GM12865 (cell line): ENCODE data around the gene SORL1.

Source experiments
- DNase-seq: peaks from one replicate; pipeline ENCODE4 v3.0.0; 2010; ENCODE audit warnings: low read depth
- H3K4me3 ChIP-seq: 2 replicates; pipeline ENCODE4 v1.5.1; 2011; ENCODE audit warnings: mild to moderate bottlenecking, low read depth, low read length, control low read depth
- TF ChIP-seq, protein P1 (sequence below): IDR thresholded peaks from 2 replicates; pipeline ENCODE4 v1.5.1; 2011; ENCODE audit warnings: low read length, control low read depth, low read depth, inconsistent platforms; ENCODE audit not compliant: insufficient read depth; ENCODE audit errors: missing control alignments

Gene SORL1

DNA sequence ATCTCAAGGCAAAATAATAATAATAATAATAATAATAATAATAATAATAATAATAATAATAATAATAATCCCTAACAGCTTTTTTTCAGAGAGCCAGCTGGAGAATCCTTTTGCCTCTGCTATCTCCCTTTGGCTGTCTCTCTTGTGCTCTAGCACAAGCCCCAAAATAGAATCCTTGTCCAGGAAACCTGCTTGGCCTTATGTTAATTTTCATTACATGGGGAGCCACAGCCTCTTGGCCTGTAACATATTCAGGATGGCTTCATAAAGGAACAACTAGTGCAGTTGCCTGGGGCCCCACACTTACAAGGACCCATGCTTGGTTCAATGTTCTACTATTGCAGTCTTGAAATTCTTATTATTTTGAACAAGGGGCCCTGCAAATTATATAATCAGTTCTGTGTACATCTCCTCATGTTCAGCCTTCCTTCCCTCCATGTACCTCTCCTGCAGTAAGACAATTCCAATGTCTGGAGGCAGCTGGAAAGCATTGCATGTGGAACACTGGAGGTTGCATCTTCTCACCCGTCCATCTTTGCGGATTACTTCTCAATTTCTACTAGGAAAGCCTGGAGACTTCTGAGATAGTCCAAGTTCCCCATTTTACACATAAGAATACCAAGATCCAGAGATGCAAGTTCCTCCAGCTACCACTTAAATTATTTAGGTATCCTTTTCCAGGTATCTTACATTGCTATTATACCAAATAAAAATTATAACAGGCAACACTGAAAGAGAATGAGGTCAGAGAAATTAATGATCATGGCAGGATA is 37.8 kb upstream of the SORL1 start:
- no peak for DNase-seq
- TF ChIP-seq, protein P1, sequence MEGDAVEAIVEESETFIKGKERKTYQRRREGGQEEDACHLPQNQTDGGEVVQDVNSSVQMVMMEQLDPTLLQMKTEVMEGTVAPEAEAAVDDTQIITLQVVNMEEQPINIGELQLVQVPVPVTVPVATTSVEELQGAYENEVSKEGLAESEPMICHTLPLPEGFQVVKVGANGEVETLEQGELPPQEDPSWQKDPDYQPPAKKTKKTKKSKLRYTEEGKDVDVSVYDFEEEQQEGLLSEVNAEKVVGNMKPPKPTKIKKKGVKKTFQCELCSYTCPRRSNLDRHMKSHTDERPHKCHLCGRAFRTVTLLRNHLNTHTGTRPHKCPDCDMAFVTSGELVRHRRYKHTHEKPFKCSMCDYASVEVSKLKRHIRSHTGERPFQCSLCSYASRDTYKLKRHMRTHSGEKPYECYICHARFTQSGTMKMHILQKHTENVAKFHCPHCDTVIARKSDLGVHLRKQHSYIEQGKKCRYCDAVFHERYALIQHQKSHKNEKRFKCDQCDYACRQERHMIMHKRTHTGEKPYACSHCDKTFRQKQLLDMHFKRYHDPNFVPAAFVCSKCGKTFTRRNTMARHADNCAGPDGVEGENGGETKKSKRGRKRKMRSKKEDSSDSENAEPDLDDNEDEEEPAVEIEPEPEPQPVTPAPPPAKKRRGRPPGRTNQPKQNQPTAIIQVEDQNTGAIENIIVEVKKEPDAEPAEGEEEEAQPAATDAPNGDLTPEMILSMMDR: no peak
- no peak overlapping the region for H3K4me3 ChIP-seq

DNA sequence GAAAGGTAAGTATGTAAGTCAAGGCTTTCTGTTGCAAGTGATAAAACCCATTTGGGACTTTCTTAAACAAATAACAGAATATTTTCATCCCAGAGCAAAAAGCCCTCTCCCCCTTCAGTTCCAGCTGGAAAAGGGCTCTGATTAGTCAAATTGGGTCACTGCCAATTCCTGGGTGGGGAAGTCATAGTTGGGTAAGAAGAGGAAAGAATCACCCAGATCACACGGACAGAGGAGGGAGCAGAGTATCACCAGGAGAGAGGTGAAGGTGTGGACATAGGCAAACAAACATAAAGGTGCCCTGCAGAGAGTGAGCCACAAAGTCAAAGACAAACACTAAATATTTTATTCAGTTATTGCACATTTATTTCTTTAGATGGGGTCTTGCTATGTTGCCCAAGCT is 36.3 kb upstream of the SORL1 start:
- TF ChIP-seq, protein P1: no peak
- no peak for DNase-seq
- H3K4me3 ChIP-seq: no peak overlapping the region

DNA sequence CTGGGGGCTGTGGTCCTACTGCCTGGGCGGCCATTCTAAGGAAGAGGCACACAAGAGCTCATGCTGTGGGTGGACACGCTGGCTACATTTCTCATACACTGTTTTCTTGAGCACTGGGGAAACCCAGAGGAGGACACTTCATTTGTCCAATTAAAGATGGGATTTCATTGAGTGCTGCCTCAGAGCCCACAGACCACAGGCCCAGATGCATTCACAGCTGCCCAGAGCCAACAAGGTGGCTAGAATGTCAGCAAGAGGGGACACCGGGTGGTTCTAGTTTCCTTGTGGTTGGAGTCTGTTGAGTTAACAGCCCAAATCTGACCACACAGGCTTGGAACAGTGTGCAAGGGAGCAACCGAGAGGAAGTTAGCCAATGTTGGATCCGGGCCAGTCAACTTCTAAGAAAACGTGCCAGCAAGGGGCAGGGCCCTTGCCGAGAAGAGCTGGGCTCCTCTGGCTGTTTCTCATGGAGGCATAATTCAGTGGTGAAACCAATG is 35.0 kb upstream of the SORL1 start:
- TF ChIP-seq, protein P1: no peak
- DNase-seq: peak; percentile 90
- no peak overlapping the region for H3K4me3 ChIP-seq

DNA sequence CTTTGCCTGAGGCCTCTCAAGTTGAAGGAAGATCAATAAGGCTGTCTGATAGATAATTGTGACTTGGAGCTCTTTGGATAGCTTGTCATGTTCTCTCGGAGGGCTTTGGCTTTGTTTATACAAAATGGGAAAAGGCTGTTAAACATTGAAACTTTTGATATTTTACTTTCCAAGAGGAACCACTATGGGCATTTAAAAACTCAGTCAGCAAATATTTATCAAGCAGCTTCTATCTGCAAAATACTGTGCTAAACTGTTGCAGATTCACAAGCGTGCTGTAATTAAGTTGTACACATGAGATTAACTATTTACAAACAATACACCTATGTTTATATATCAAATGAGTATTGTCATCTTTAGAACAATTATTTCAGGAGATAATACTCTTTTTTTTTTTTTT is 34.5 kb upstream of the SORL1 start:
- DNase-seq: no peak
- no peak overlapping the region for H3K4me3 ChIP-seq
- TF ChIP-seq, protein P1: no peak

DNA sequence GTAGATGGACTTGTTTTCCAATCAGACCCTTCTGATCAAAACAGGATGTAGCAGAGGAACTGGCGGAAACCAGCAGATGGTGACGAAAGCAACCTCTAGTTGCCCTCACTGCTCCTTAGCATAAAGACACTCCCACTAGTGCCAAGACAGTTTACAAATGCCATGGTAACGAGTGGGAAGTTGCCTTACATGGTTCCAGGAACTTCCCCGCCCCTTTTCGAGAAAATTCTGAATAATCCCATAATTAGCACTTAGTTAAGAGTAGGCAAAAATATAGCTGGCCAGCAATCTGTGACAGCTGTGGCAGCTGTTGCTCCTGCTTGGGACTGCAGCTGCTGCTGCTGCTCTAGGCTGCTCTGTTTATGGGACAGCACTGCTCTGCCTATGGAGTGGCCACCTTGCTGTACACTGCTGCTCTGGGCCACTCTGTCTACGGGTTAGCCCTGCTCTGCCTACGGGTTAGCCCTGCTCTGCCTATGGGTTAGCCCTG is 33.4 kb upstream of the SORL1 start:
- H3K4me3 ChIP-seq: no peak overlapping the region
- DNase-seq: peak; percentile 29
- TF ChIP-seq, protein P1: no peak

DNA sequence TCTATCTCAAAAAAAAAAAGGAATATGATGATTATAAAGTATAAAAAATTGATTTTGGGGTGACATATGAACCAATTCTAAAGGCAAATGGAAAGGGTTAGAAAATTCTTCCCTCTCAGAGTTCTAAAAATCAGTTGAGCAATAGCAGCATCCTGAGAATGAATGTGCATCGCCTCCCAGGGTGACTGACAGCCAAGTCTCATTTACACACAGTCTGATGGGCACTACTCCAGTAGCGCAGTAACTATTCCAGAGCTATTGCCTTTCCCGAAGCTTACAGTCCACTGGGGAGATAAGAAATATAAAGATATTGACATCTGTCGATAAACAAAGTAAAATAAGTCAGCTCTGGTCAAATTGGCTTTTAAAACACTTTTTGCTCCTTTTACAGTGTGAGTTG is 32.3 kb upstream of the SORL1 start:
- TF ChIP-seq, protein P1: no peak
- no peak for DNase-seq
- no peak overlapping the region for H3K4me3 ChIP-seq
